ENCODE results near the gene HIGD2A. TPM values are rescaled to one million over a fixed set of nuclear protein-coding genes. Genes with fewer than 3 reads are reported as not detected.

The HIGD2A gene
- total RNA-seq, 1 experiment from 2014 or later = 98.2 TPM

- Mint-ChIP-seq H3K27ac (no peak overlapping the region), H3K4me3 (no peak overlapping the region), H3K36me3 (peaks cover 23% of the 10 kb centered on the region), H3K4me1 (no peaks in the 10 kb centered on the region), H3K27me3 (ENCODE audit: low read depth) (no peaks in the 10 kb centered on the region), H3K9me3 (no peaks in the 10 kb centered on the region)
- ChIA-PET POLR2A (no interaction called here), CTCF (no interaction called here)
- TF ChIP-seq PRDM15 (CRISPR knock-in tag; IDR thresholded peaks at IDR 0.05) = no peak
- no peak for TF ChIP-seq PREB (CRISPR knock-in tag; IDR thresholded peaks at IDR 0.05; ENCODE audit: borderline replicate concordance)
- no peak for TF ChIP-seq ATF6 (CRISPR knock-in tag; IDR thresholded peaks at IDR 0.05)
- TF ChIP-seq, protein P1, sequence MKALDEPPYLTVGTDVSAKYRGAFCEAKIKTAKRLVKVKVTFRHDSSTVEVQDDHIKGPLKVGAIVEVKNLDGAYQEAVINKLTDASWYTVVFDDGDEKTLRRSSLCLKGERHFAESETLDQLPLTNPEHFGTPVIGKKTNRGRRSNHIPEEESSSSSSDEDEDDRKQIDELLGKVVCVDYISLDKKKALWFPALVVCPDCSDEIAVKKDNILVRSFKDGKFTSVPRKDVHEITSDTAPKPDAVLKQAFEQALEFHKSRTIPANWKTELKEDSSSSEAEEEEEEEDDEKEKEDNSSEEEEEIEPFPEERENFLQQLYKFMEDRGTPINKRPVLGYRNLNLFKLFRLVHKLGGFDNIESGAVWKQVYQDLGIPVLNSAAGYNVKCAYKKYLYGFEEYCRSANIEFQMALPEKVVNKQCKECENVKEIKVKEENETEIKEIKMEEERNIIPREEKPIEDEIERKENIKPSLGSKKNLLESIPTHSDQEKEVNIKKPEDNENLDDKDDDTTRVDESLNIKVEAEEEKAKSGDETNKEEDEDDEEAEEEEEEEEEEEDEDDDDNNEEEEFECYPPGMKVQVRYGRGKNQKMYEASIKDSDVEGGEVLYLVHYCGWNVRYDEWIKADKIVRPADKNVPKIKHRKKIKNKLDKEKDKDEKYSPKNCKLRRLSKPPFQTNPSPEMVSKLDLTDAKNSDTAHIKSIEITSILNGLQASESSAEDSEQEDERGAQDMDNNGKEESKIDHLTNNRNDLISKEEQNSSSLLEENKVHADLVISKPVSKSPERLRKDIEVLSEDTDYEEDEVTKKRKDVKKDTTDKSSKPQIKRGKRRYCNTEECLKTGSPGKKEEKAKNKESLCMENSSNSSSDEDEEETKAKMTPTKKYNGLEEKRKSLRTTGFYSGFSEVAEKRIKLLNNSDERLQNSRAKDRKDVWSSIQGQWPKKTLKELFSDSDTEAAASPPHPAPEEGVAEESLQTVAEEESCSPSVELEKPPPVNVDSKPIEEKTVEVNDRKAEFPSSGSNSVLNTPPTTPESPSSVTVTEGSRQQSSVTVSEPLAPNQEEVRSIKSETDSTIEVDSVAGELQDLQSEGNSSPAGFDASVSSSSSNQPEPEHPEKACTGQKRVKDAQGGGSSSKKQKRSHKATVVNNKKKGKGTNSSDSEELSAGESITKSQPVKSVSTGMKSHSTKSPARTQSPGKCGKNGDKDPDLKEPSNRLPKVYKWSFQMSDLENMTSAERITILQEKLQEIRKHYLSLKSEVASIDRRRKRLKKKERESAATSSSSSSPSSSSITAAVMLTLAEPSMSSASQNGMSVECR (CRISPR knock-in tag; IDR thresholded peaks at IDR 0.05; ENCODE audit: borderline replicate concordance) = no peak
- no peak for TF ChIP-seq IRF1 (CRISPR knock-in tag; IDR thresholded peaks at IDR 0.05)
- TF ChIP-seq USF2 (CRISPR knock-in tag; IDR thresholded peaks at IDR 0.05) = no peak
- TF ChIP-seq, protein P2, sequence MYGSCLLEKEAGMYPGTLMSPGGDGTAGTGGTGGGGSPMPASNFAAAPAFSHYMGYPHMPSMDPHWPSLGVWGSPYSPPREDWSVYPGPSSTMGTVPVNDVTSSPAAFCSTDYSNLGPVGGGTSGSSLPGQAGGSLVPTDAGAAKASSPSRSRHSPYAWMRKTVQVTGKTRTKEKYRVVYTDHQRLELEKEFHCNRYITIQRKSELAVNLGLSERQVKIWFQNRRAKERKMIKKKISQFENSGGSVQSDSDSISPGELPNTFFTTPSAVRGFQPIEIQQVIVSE (CRISPR knock-in tag; IDR thresholded peaks at IDR 0.05; ENCODE audit: borderline replicate concordance) = no peak
- no peak for TF ChIP-seq ELF4 (CRISPR knock-in tag; IDR thresholded peaks at IDR 0.05; ENCODE audit: low read depth)
- TF ChIP-seq JAZF1 (CRISPR knock-in tag; IDR thresholded peaks at IDR 0.05) = no peak
- DNase-seq (ENCODE audit: low spot score) (no peak), ATAC-seq (no peak)
Observed at GRCh38 chr5:176342158-176342483, 46.4 kb upstream of the HIGD2A start.

DNA sequence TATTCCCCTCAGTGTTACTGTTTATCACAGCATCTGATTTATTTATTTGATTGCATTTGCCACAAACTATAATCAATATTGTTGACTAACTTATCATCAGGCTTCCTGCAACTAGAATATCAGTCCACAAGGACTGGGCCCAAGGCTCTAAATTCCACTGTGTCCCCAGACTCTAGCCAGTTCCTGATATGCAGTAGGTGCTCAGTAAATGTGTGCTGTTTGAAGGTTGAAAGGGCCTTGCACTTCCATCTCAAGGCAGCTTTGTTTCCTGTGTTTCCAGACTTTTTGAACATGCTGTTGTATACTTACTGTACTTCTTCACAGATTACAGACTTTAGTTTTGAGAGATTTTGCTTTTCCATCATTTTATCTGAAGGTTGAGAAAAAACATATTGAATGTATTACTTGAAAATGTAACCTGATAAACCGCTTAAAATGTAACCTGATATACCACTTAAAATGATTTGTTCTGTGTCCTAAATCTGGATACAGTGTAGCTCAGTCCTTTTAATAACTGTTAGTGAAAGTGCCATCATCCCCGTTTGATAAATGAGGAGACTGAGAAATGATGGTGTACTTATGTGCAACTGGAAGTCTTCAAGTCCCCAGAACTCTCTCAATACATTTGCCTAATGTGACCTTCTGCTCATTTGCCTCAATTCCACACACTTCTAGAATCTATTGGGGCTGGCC is 45.6 kb upstream of the HIGD2A start:
- POLR2A ChIA-PET = no interaction called here
- no peak overlapping the region for H3K27ac Mint-ChIP-seq
- CTCF ChIA-PET = no interaction called here
- H3K27me3 Mint-ChIP-seq (ENCODE audit: low read depth) = no peaks in the 10 kb centered on the region
- ATAC-seq (no peak), DNase-seq (ENCODE audit: low spot score) (no peak)
- peaks cover 24% of the 10 kb centered on the region for H3K36me3 Mint-ChIP-seq
- TF ChIP-seq SMAD4 (CRISPR knock-in tag; IDR thresholded peaks at IDR 0.05) = no peak
- no peaks in the 10 kb centered on the region for H3K4me1 Mint-ChIP-seq
- H3K4me3 Mint-ChIP-seq = no peak overlapping the region
- no peaks in the 10 kb centered on the region for H3K9me3 Mint-ChIP-seq

Data from WTC11 (cell line).